Testis (tissue), 3 donors: ENCODE measurements around the gene CCDC57. TPM values are rescaled to one million over a fixed set of nuclear protein-coding genes. Genes with fewer than 3 reads are reported as not detected.
"Not testable (repeated sequence)": the region's sequence is repeated elsewhere in the genome, so short reads cannot be mapped to it uniquely, and the experiment has no call there.

Experiments used
- DNase-seq: peaks from one replicate; pipeline ENCODE4 v3.0.0-alpha.2; 2019
- H3K27ac ChIP-seq, 2 donors: fragments of 200-600 bp; sonication (generic); one replicate each; pipeline ENCODE4 v1.5.1; 2019
- H3K27me3 ChIP-seq: fragments of 200-600 bp; sonication (generic); one replicate; pipeline ENCODE4 v1.5.1; 2019
- H3K36me3 ChIP-seq: fragments of 200-600 bp; sonication (generic); one replicate; pipeline ENCODE4 v1.5.1; 2017; ENCODE audit warnings: low read depth; ENCODE audit errors: missing control alignments
- H3K4me1 ChIP-seq: fragments of 200-600 bp; sonication (generic); one replicate; pipeline ENCODE4 v1.5.1; 2019
- H3K4me3 ChIP-seq, 2 donors: fragments of 200-600 bp; sonication (generic); one replicate each; pipeline ENCODE4 v1.5.1; 2017 to 2019
- H3K9me3 ChIP-seq: fragments of 200-600 bp; sonication (generic); one replicate; pipeline ENCODE4 v1.5.1; 2017
- POLR2A ChIP-seq: fragments of 450-650 bp; IDR thresholded peaks from one replicate; pipeline ENCODE4 v1.6.1; 2017; ENCODE audit warnings: antibody characterized with exemption, mild to moderate bottlenecking, moderate library complexity
- WGBS, 2 donors: methylation state at CpG; one replicate each; pipeline ENCODE4 v1.1.5; 2018; 5-methylcytosine and 5-hydroxymethylcytosine counted together
- intact Hi-C: fragments of 100-400 bp; cut with DNase I; formaldehyde crosslinking; loops from one replicate; pipeline ENCODE4 v1.15.1; 2023; ENCODE audit warnings: low total_unique reads
- polyA plus RNA-seq: library from polyadenylated mRNA; stranded (reverse); fragments of 350-450 nt; fragmentation: Illumina TruSeq; extraction: RNeasy Lipid Tissue Mini Kit (QIAGEN cat#74804); gene quantifications from one replicate; pipeline ENCODE4 v1.2.3, GENCODE V29; 2014; ENCODE audit warnings: low read depth, low replicate concordance; ENCODE audit not compliant: insufficient read depth
- total RNA-seq, 2 donors: library from RNA; depleted of rRNA; stranded (reverse); fragments of >200 nt; gene quantifications; one replicate each; pipeline ENCODE4 v1.2.3, GENCODE V29; 2016
- TF ChIP-seq, protein P1 (sequence below), 3 experiments: fragments of 450-650 bp in 2 of 3; fragments of 200-600 bp in 1 of 3; sonication (generic) in 1 of 3; IDR thresholded peaks; one replicate each; pipeline ENCODE4 v1.5.1; 2016 to 2019; ENCODE audit warnings: antibody characterized with exemption in 3 of 3, mild to moderate bottlenecking in 2 of 3, moderate library complexity in 1 of 3

Gene CCDC57
- total and polyA plus RNA-seq, 3 donors from 2014 or later: 61.3 to 111 (median 71.8) TPM

DNA sequence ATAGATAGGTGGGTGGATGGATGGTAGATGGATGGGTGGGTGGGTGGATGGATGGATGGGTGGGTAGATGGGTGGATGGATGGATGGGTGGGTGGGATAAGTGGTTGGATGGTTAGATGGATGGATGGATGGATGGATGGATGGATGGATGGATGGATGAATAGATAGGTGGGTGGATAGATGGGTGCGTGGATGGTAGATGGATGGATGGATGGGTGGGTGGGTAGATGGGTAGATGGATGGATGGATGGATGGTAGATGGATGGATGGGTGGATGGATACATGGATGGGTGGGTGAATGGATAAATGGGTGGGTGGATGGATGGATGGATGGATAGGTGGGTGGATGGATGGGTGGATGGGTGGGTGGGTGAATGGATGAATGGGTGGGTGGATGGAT, 64.6 kb downstream of the CCDC57 start:
- intact Hi-C loops: no loop called here
- H3K27me3 ChIP-seq: no peaks in the 10 kb centered on the region
- DNase-seq: no peak
- WGBS, 2 donors: 100% methylated on average over 1 of the region's 1 CpG
- TF ChIP-seq, protein P1, sequence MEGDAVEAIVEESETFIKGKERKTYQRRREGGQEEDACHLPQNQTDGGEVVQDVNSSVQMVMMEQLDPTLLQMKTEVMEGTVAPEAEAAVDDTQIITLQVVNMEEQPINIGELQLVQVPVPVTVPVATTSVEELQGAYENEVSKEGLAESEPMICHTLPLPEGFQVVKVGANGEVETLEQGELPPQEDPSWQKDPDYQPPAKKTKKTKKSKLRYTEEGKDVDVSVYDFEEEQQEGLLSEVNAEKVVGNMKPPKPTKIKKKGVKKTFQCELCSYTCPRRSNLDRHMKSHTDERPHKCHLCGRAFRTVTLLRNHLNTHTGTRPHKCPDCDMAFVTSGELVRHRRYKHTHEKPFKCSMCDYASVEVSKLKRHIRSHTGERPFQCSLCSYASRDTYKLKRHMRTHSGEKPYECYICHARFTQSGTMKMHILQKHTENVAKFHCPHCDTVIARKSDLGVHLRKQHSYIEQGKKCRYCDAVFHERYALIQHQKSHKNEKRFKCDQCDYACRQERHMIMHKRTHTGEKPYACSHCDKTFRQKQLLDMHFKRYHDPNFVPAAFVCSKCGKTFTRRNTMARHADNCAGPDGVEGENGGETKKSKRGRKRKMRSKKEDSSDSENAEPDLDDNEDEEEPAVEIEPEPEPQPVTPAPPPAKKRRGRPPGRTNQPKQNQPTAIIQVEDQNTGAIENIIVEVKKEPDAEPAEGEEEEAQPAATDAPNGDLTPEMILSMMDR (IDR thresholded peaks at IDR 0.05): no peak
- TF ChIP-seq POLR2A: no peak
- no peak overlapping the region for H3K4me3 ChIP-seq
- no peaks in the 10 kb centered on the region for H3K9me3 ChIP-seq
- no peak overlapping the region for H3K27ac ChIP-seq
- H3K4me1 ChIP-seq: no peaks in the 10 kb centered on the region
- H3K36me3 ChIP-seq: no peaks in the 10 kb centered on the region

DNA sequence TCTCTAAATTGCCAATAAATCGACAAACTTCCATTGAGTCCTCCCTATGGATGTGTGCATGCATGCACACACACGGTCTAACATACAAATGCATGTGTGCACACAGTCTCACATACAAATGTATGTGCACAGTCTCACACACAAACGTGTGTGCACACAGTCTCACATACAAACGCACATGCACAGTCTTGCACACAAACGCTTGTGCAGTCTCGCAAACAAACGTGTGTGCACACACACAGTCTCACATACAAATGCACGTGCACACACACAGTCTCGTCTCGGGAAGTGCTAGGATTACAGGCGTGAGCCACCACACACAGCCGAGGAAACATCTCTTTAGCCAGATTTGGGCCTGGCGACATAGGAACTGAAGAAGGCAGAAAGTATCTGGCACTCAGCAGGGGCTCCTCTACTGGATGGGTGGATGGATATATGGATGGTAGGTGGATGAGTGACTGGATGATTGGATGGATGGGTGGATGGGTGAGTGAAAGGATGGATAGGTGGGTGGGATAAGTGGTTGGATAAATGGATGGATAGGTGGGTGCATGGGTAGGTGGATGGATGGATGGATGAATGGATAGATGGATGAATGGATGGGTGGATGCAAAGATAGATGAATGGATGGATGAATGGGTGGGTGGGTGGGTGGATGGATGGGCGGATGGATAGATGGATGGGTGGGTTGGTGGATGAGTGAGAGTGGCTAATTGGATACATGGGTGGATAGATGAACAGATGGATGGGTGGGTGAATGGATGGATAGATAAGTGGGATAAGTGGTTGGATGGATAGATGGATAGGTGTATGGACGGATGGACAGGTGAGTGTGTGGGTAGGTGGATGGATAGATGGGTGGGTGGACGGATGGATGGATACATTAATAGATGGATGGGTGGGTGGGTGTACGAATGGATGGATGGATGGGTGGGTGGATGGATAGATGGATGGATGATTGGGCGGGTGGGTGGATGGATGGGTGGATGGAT, 65.7 kb downstream of the CCDC57 start:
- no peaks in the 10 kb centered on the region for H3K36me3 ChIP-seq
- H3K4me3 ChIP-seq: no peak overlapping the region
- H3K9me3 ChIP-seq: no peaks in the 10 kb centered on the region
- no peaks in the 10 kb centered on the region for H3K27me3 ChIP-seq
- intact Hi-C loops: no loop called here
- WGBS, 2 donors: 89 to 93% methylated on average over 18 of the region's 18 CpGs
- DNase-seq: no peak
- no peaks in the 10 kb centered on the region for H3K4me1 ChIP-seq
- no peak overlapping the region for H3K27ac ChIP-seq
- TF ChIP-seq, protein P1 (IDR thresholded peaks at IDR 0.05): no peak
- TF ChIP-seq POLR2A: no peak

DNA sequence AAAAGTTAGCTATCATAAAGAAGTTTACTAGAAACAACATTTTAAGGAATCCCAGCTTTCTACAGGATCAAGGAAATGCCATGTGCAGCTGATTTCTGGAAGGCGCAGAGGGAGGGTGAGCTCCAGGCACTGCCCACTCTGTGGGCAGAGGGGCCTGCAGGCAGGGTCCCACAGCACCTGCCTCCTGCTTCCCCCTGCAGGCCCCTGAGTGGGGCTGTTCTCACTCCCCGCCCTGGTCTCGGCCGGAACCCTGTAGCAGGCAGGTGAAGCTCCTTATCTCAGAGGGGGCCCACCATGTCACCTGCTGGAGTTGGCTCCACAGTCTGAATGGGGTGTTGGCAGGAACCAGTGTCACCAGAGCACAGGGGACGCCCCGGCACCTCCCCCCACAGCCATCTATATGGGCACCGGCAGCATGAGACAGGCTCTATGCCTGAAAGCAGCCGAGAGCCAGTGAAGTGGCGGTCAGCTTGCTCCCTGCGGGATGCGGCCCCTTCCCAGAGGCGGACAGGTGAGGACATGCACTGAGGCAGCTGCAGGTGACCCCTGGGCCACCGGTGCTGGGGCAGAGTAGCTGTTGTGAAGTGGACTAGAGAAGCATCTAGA, 67.0 kb downstream of the CCDC57 start:
- H3K27ac ChIP-seq: no peak overlapping the region
- WGBS, 2 donors: 90 to 97% methylated on average over 1 to 13 of the region's 13 CpGs
- no peak for DNase-seq
- no peaks in the 10 kb centered on the region for H3K27me3 ChIP-seq
- no peak for TF ChIP-seq POLR2A
- TF ChIP-seq, protein P1 (IDR thresholded peaks at IDR 0.05): no peak
- no peaks in the 10 kb centered on the region for H3K36me3 ChIP-seq
- no peaks in the 10 kb centered on the region for H3K9me3 ChIP-seq
- intact Hi-C loops: no loop called here
- H3K4me3 ChIP-seq: no peak overlapping the region
- no peaks in the 10 kb centered on the region for H3K4me1 ChIP-seq

DNA sequence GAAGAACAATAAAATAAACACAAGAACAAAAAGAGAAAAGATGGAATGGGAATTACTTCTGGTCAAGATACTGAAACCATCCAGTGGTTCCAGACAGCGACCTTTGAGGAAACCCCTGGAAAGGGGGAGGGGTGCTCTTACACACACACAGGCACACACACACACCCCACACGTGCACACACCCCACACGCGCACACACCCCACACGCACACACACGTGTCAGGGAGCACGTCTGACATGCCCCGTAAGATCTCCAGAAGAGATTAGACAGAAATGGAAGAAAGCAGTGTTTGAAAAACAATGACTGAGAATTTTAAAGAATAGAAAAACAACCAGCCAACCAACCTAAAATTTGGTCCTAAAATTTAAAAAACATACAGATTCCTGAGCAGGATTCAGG, 69.3 kb downstream of the CCDC57 start:
- intact Hi-C loops: no loop called here
- no peaks in the 10 kb centered on the region for H3K9me3 ChIP-seq
- TF ChIP-seq, protein P1 (IDR thresholded peaks at IDR 0.05): no peak
- no peak for TF ChIP-seq POLR2A
- H3K27me3 ChIP-seq: no peaks in the 10 kb centered on the region
- H3K36me3 ChIP-seq: no peaks in the 10 kb centered on the region
- H3K27ac ChIP-seq: no peak overlapping the region
- DNase-seq: no peak
- H3K4me1 ChIP-seq: no peaks in the 10 kb centered on the region
- no peak overlapping the region for H3K4me3 ChIP-seq
- 89% methylated on average over 8 of the region's 8 CpGs for WGBS, 2 donors

- H3K4me1 ChIP-seq, DNase-seq, H3K9me3 ChIP-seq, H3K27ac ChIP-seq, intact Hi-C loops, H3K4me3 ChIP-seq, H3K27me3 ChIP-seq, H3K36me3 ChIP-seq: not testable (repeated sequence)
- WGBS, 2 donors: 90 to 97% methylated on average over 10 of the region's 10 CpGs
Measured at GRCh38 chr17:82139961-82140360, 72.7 kb downstream of the CCDC57 start.
